H1 (cell line): Measurements from ENCODE around the gene NR2F6. TPM values are rescaled to one million over a fixed set of nuclear protein-coding genes. Genes with fewer than 3 reads are reported as not detected.
A peak's percentile ranks its signal among the peaks of the same experiment; 100 is the strongest.

ENCODE experiments used
- CTCF ChIA-PET: fragments of 300-600 bp; sonication (Branson Sonifier 250); formaldehyde crosslinking; loops from one replicate; lab custom pipeline; 2021; ENCODE audit not compliant: partially characterized antibody; lab: Charles Lee
- POLR2A ChIA-PET: fragments of 300-600 bp; sonication (Branson Sonifier 250); formaldehyde crosslinking; loops from one replicate; lab custom pipeline; 2021; ENCODE audit warnings: inconsistent platforms; ENCODE audit not compliant: partially characterized antibody; lab: Charles Lee
- DNase-seq, 2 experiments: peaks; one replicate each; pipeline versions ENCODE4 v3.0.0 to v3.0.0-alpha.2; 2010 to 2022; ENCODE audit warnings: low spot score in 2 of 2, low read depth in 1 of 2, mixed read lengths in 1 of 2
- FAIRE-seq: peaks from 2 replicates; lab custom pipeline; 2011; peaks lifted over from hg19 to GRCh38; lab: Jason Lieb, UNC
- H2AFZ ChIP-seq: 2 replicates; pipeline ENCODE4 v1.8.1; 2012; ENCODE audit warnings: low read length, inconsistent platforms
- H2AK5ac ChIP-seq: 2 replicates; pipeline ENCODE4 v1.6.1; 2013; ENCODE audit warnings: low read depth, low read length
- H2BK120ac ChIP-seq: replicated peaks from 2 replicates; pipeline ENCODE3; 2013; ENCODE audit warnings: low read depth, low read length, inconsistent platforms
- H2BK12ac ChIP-seq: 2 replicates; pipeline ENCODE4 v1.6.1; 2013; ENCODE audit warnings: low read depth, low read length
- H2BK15ac ChIP-seq: 2 replicates; pipeline ENCODE4 v1.6.1; 2013; ENCODE audit warnings: low read length
- H2BK20ac ChIP-seq: 2 replicates; pipeline ENCODE4 v1.6.1; 2013; ENCODE audit warnings: low read length
- H2BK5ac ChIP-seq: 2 replicates; pipeline ENCODE4 v1.6.1; 2013; ENCODE audit warnings: low read depth, low read length
- H3K14ac ChIP-seq: 2 replicates; pipeline ENCODE4 v1.6.1; 2013; ENCODE audit warnings: inconsistent platforms; ENCODE audit not compliant: insufficient read length
- H3K18ac ChIP-seq: 2 replicates; pipeline ENCODE4 v1.6.1; 2013; ENCODE audit warnings: low read length; ENCODE audit errors: extremely low read depth
- H3K23ac ChIP-seq: 2 replicates; pipeline ENCODE4 v1.6.1; 2013; ENCODE audit warnings: inconsistent platforms; ENCODE audit not compliant: insufficient read length
- H3K23me2 ChIP-seq: 2 replicates; pipeline ENCODE4 v1.6.1; 2013; ENCODE audit warnings: low read depth, low read length
- H3K27ac ChIP-seq: 2 replicates; pipeline ENCODE4 v1.6.1; 2011; ENCODE audit warnings: low read depth, low read length, inconsistent platforms
- H3K27me3 ChIP-seq, 4 experiments: replicated peaks in 1 of 4; 1 replicate in 1 of 4; 2 replicates in 3 of 4; pipeline versions ENCODE4 v1.6.1 to v1.8.1; 2011 to 2013; ENCODE audit warnings: low read length in 3 of 4, mild to moderate bottlenecking in 3 of 4, inconsistent platforms in 2 of 4, mixed read lengths in 2 of 4, moderate library complexity in 1 of 4; ENCODE audit not compliant: control insufficient read depth in 3 of 4, insufficient read depth in 3 of 4; ENCODE audit errors: extremely low read depth in 1 of 4
- H3K36me3 ChIP-seq, 4 experiments: 2 replicates each; pipeline versions ENCODE4 v1.6.1 to v1.8.1; 2011 to 2013; ENCODE audit warnings: mild to moderate bottlenecking in 4 of 4, low read length in 3 of 4, moderate library complexity in 2 of 4, control low read depth in 1 of 4, inconsistent platforms in 1 of 4; ENCODE audit not compliant: insufficient read depth in 4 of 4, control insufficient read depth in 2 of 4
- H3K4ac ChIP-seq: replicated peaks from 2 replicates; pipeline ENCODE3; 2013; ENCODE audit warnings: low read length, low read depth, mixed read lengths, inconsistent platforms; ENCODE audit not compliant: insufficient read length
- H3K4me1 ChIP-seq, 4 experiments: replicated peaks in 1 of 4; 1 replicate in 1 of 4; 2 replicates in 3 of 4; pipeline versions ENCODE4 v1.6.1 to v1.8.1; 2011 to 2013; ENCODE audit warnings: low read length in 3 of 4, inconsistent platforms in 2 of 4, mixed read lengths in 1 of 4; ENCODE audit not compliant: insufficient read depth in 4 of 4, control insufficient read depth in 3 of 4
- H3K4me2 ChIP-seq, 2 experiments: 2 replicates each; pipeline versions ENCODE4 v1.6.1 to v1.8.1; 2011 to 2013; ENCODE audit warnings: low read depth in 2 of 2, low read length in 2 of 2, control low read depth in 1 of 2, inconsistent platforms in 1 of 2, mild to moderate bottlenecking in 1 of 2; ENCODE audit not compliant: insufficient read depth in 1 of 2
- H3K4me3 ChIP-seq, 4 experiments: fragments of 200-600, 300-600 bp in 1 of 4; sonication (generic), shearing (Covaris generic), sonication (Bioruptor Twin) in 1 of 4; 2 replicates each; pipeline versions ENCODE4 v1.5.1 to v1.8.1; 2011 to 2016; ENCODE audit warnings: low read length in 4 of 4, low read depth in 3 of 4, control low read depth in 2 of 4, inconsistent platforms in 2 of 4, mild to moderate bottlenecking in 2 of 4, mixed read lengths in 1 of 4, moderate library complexity in 1 of 4; ENCODE audit not compliant: insufficient read depth in 2 of 4; ENCODE audit errors: extremely low read depth in 1 of 4
- H3K56ac ChIP-seq: replicated peaks from 2 replicates; pipeline ENCODE3; 2013; ENCODE audit warnings: low read depth, mild to moderate bottlenecking, mixed read lengths, low read length, inconsistent platforms; ENCODE audit not compliant: insufficient read length
- H3K79me1 ChIP-seq: 2 replicates; pipeline ENCODE4 v1.6.1; 2013; ENCODE audit warnings: low read depth, low read length, control low read depth
- H3K79me2 ChIP-seq, 2 experiments: 2 replicates each; pipeline versions ENCODE4 v1.6.1 to v1.8.1; 2012 to 2013; ENCODE audit warnings: low read length in 2 of 2, mild to moderate bottlenecking in 2 of 2, inconsistent platforms in 1 of 2; ENCODE audit not compliant: insufficient read depth in 2 of 2, control insufficient read depth in 1 of 2
- H3K9ac ChIP-seq, 4 experiments: replicated peaks in 1 of 4; 1 replicate in 1 of 4; 2 replicates in 3 of 4; pipeline versions ENCODE4 v1.6.1 to v1.8.1; 2011 to 2013; ENCODE audit warnings: low read depth in 3 of 4, low read length in 3 of 4, control low read depth in 2 of 4, mild to moderate bottlenecking in 2 of 4, moderate library complexity in 2 of 4, inconsistent platforms in 1 of 4; ENCODE audit errors: extremely low read depth in 1 of 4
- H3K9me3 ChIP-seq, 2 experiments: 2 replicates each; pipeline versions ENCODE4 v1.6.1 to v1.8.1; 2012 to 2013; ENCODE audit warnings: mild to moderate bottlenecking in 2 of 2, moderate library complexity in 2 of 2, control low read depth in 1 of 2, inconsistent platforms in 1 of 2, low read depth in 1 of 2, low read length in 1 of 2, mixed read lengths in 1 of 2; ENCODE audit not compliant: insufficient read depth in 2 of 2
- H4K20me1 ChIP-seq, 2 experiments: replicated peaks in 1 of 2; 2 replicates each; pipeline versions ENCODE3 to v1.8.1; 2011 to 2013; ENCODE audit warnings: inconsistent platforms in 2 of 2, low read length in 2 of 2, mild to moderate bottlenecking in 1 of 2; ENCODE audit not compliant: insufficient read depth in 2 of 2, control insufficient read depth in 1 of 2
- H4K5ac ChIP-seq: 2 replicates; pipeline ENCODE4 v1.6.1; 2013; ENCODE audit warnings: low read length, low read depth, mixed read lengths, inconsistent platforms; ENCODE audit not compliant: insufficient read length
- H4K8ac ChIP-seq: 2 replicates; pipeline ENCODE4 v1.8.0; 2013; ENCODE audit warnings: mild to moderate bottlenecking, moderate library complexity, low read length, inconsistent platforms; ENCODE audit not compliant: insufficient read depth; ENCODE audit errors: extremely low read depth
- H4K91ac ChIP-seq: replicated peaks from 2 replicates; pipeline ENCODE3; 2013; ENCODE audit warnings: low read length, mixed read lengths, inconsistent platforms; ENCODE audit not compliant: insufficient read length
- BACH1 ChIP-seq: IDR thresholded peaks from 2 replicates; pipeline ENCODE4 v1.6.1; 2012; ENCODE audit warnings: low read length, improper control_type of control experiment
- BCL11A ChIP-seq, 2 experiments: IDR thresholded peaks; one replicate each; pipeline ENCODE4 v1.6.1; 2011; ENCODE audit warnings: low read depth in 2 of 2, low read length in 2 of 2, mild to moderate bottlenecking in 2 of 2
- CHD1 ChIP-seq: IDR thresholded peaks from 2 replicates; pipeline ENCODE4 v1.6.1; 2012; ENCODE audit warnings: low read depth, low read length, improper control_type of control experiment
- CREB1 ChIP-seq: IDR thresholded peaks from 2 replicates; pipeline ENCODE4 v1.6.1; 2012; ENCODE audit warnings: inconsistent platforms
- EP300 ChIP-seq, 2 experiments: IDR thresholded peaks; 1 replicate in 1 of 2; 2 replicates in 1 of 2; pipeline ENCODE4 v1.6.1; 2011 to 2012; ENCODE audit warnings: low read depth in 2 of 2, low read length in 2 of 2, mild to moderate bottlenecking in 2 of 2, borderline replicate concordance in 1 of 2, inconsistent platforms in 1 of 2, moderate library complexity in 1 of 2
- FOSL1 ChIP-seq: IDR thresholded peaks from 2 replicates; pipeline ENCODE4 v1.6.1; 2011; ENCODE audit warnings: mild to moderate bottlenecking, low read depth, low read length, moderate library complexity; ENCODE audit not compliant: insufficient read depth
- GABPA ChIP-seq: IDR thresholded peaks from 2 replicates; pipeline ENCODE4 v1.6.1; 2011; ENCODE audit warnings: mild to moderate bottlenecking, low read length, moderate library complexity, borderline replicate concordance; ENCODE audit not compliant: insufficient read depth
- GTF2F1 ChIP-seq: IDR thresholded peaks from 2 replicates; pipeline ENCODE4 v1.6.1; 2012; ENCODE audit warnings: low read depth, low read length, improper control_type of control experiment, borderline replicate concordance
- JUN ChIP-seq: IDR thresholded peaks from 2 replicates; pipeline ENCODE4 v1.6.1; 2011; ENCODE audit warnings: low read depth, mild to moderate bottlenecking, improper control_type of control experiment, low read length
- MAFK ChIP-seq: IDR thresholded peaks from 2 replicates; pipeline ENCODE4 v1.6.1; 2012; ENCODE audit warnings: low read depth, mild to moderate bottlenecking, improper control_type of control experiment, low read length
- POU5F1 ChIP-seq: IDR thresholded peaks from 2 replicates; pipeline ENCODE4 v1.6.1; 2011; ENCODE audit warnings: low read depth, mild to moderate bottlenecking, low read length, moderate library complexity
- SUZ12 ChIP-seq: fragments of 200-600 bp; sonication (generic); IDR thresholded peaks from 2 replicates; pipeline ENCODE4 v1.6.1; 2012; ENCODE audit warnings: mild to moderate bottlenecking, inconsistent platforms, low read length, moderate library complexity, mixed read lengths
- TAF1 ChIP-seq: IDR thresholded peaks from 2 replicates; pipeline ENCODE4 v1.6.1; 2011; ENCODE audit warnings: mild to moderate bottlenecking, low read depth, low read length
- TEAD4 ChIP-seq: IDR thresholded peaks from 2 replicates; pipeline ENCODE4 v1.6.1; 2012; ENCODE audit warnings: low read depth, low read length, inconsistent platforms, mixed read lengths
- WGBS, 2 experiments: shearing (Covaris generic) in 1 of 2; methylation state at CpG; one replicate each; pipeline versions ENCODE4 v1.1.6 to v1.1.7; 2013 to 2015; ENCODE audit warnings: low lambda C conversion rate in 2 of 2, mixed read lengths in 2 of 2, inconsistent platforms in 1 of 2, low coverage in 1 of 2, missing lambda C conversion rate in 1 of 2; ENCODE audit not compliant: insufficient replicate concordance in 2 of 2, insufficient coverage in 1 of 2, insufficient read length in 1 of 2; ENCODE audit errors: extremely low coverage in 1 of 2, missing lambda C conversion rate in 1 of 2; 5-methylcytosine and 5-hydroxymethylcytosine counted together
- polyA plus RNA-seq, 7 experiments: library from polyadenylated mRNA; depleted of rRNA in 3 of 7; stranded (reverse) in 5 of 7; unstranded in 2 of 7; fragments of >200 nt in 5 of 7; fragments of 200-250 nt in 2 of 7; gene quantifications; 1 replicate in 5 of 7; 2 replicates in 1 of 7; 4 replicates in 1 of 7; pipeline versions ENCODE4 v1.2.1 to v1.2.3, GENCODE V29; 2011 to 2013; ENCODE audit warnings: missing spikeins in 2 of 7, mixed read lengths in 2 of 7
- total RNA-seq: library from RNA; stranded (reverse); fragmentation: NEBNext Ultra II Directional; extraction: Animal tissue kit (Norgen Biotek cat#: 25700); gene quantifications from 2 replicates; pipeline ENCODE4 v1.2.1, GENCODE V29; 2021

NR2F6 gene
- total and polyA plus RNA-seq, 2 of the 8 experiments (the other 6 are each of a cell fraction or from before 2014, with no cell fraction given), result 99.7 to 114 TPM

GRCh38 chr19:17210296-17210695 lies 35.4 kb downstream of the NR2F6 start:
- CTCF ChIA-PET, result interaction anchor here (0.6 kb wide), 1 partner anchor 303 kb away, joined by 5 read pairs; no protein-coding TSS in a partner anchor
- Histone ChIP-seq H3K4me1 (peaks cover 0 to 19% (median 10%) of the 10 kb centered on the region in 4 experiments; a peak in 6 of 7 replicates), H2BK12ac (no peak overlapping the region), H4K5ac (no peak overlapping the region), H3K4ac (no peak overlapping the region), H3K79me2 (no peaks in the 10 kb centered on the region), H3K9me3 (no peaks in the 10 kb centered on the region), H3K14ac (no peak overlapping the region), H2BK15ac (no peak overlapping the region), H4K91ac (no peak overlapping the region), H4K8ac (peak overlapping the region; percentile 76; the same call in 1 of the 2 replicates), H3K56ac (no peak overlapping the region), H3K4me2 (no peak overlapping the region; a peak in 1 of 4 replicates), H3K27ac (no peak overlapping the region), H3K9ac (no peak overlapping the region), H2BK20ac (no peak overlapping the region), H3K18ac (no peak overlapping the region), H4K20me1 (no peaks in the 10 kb centered on the region), H2AFZ (no peak overlapping the region)
- FAIRE-seq (no peak), DNase-seq (no peak)
- POLR2A ChIA-PET, result interaction anchor here (1.0 to 1.8 kb wide), 4 partner anchors 9 to 17 kb away, joined by 3 to 5 read pairs (median 4); no protein-coding TSS in a partner anchor
- WGBS, 2 experiments, result 91% methylated on average over 12 of the region's 14 CpGs; no CpG with 5 or more reads in 1 of the 2 experiments
- TF ChIP-seq FOSL1 (no peak), EP300 (IDR thresholded peaks at IDR 0.05; ENCODE audit: borderline replicate concordance in 1 of 2, low read depth in 2 of 2, low read length in 2 of 2) (no peak), SUZ12 (no peak), JUN (no peak), TEAD4 (no peak), BACH1 (no peak), BCL11A (IDR thresholded peaks at IDR 0.05; ENCODE audit: low read depth in 2 of 2, low read length in 2 of 2) (no peak), GABPA (no peak), GTF2F1 (no peak), TAF1 (no peak), CREB1 (no peak), CHD1 (no peak), MAFK (no peak), POU5F1 (no peak)
- TF ChIP-seq, all 59 proteins: peak for 0
- peaks cover 5% of the 10 kb centered on the region for H3K23me2 ChIP-seq
- no peak overlapping the region for H3K23ac ChIP-seq
- peak overlapping the region; percentile 40; the same call in 1 of the 2 replicates for H2BK5ac ChIP-seq
- no peaks in the 10 kb centered on the region; the same call in 1 of the 2 replicates for H3K79me1 ChIP-seq
- H2AK5ac ChIP-seq, result 0 out of 2 replicates have a peak overlapping the region, but pooled peaks have one; percentile 53
- no peak overlapping the region for H2BK120ac ChIP-seq
- H3K4me3 ChIP-seq, result no peak overlapping the region
- peaks cover 4 to 19% (median 6%) of the 10 kb centered on the region in 4 experiments; a peak in 7 of 8 replicates for H3K36me3 ChIP-seq
- no peaks in the 10 kb centered on the region for H3K27me3 ChIP-seq
